Suprapubic skin (tissue), 4 donors: ENCODE measurements around the gene KIF21B. TPM values are rescaled to one million over a fixed set of nuclear protein-coding genes. Genes with fewer than 3 reads are reported as not detected.
"Not testable (repeated sequence)": the region's sequence is repeated elsewhere in the genome, so short reads cannot be mapped to it uniquely, and the experiment has no call there.

Experiments used
- DNase-seq, 2 donors: peaks; one replicate each; pipeline ENCODE4 v3.0.0-alpha.2; 2019; ENCODE audit warnings: low spot score in 2 of 2
- H3K27ac ChIP-seq: fragments of 200-600 bp; sonication (generic); one replicate; pipeline ENCODE4 v1.5.1; 2019
- H3K27me3 ChIP-seq: fragments of 200-600 bp; sonication (generic); one replicate; pipeline ENCODE4 v1.5.1; 2019
- H3K36me3 ChIP-seq: fragments of 200-600 bp; sonication (generic); one replicate; pipeline ENCODE4 v1.5.1; 2019
- H3K4me1 ChIP-seq: fragments of 200-600 bp; sonication (generic); one replicate; pipeline ENCODE4 v1.5.1; 2019
- H3K4me3 ChIP-seq: fragments of 200-600 bp; sonication (generic); one replicate; pipeline ENCODE4 v1.5.1; 2019; ENCODE audit warnings: mild to moderate bottlenecking
- H3K9me3 ChIP-seq: fragments of 200-600 bp; sonication (generic); one replicate; pipeline ENCODE4 v1.5.1; 2019
- EP300 ChIP-seq: sonication (generic); formaldehyde crosslinking; IDR thresholded peaks from one replicate; pipeline ENCODE4 v1.6.1; 2017; ENCODE audit warnings: antibody characterized with exemption
- POLR2A ChIP-seq, 2 donors: fragments of 450-650 bp; IDR thresholded peaks; one replicate each; pipeline ENCODE4 v1.6.1; 2017; ENCODE audit warnings: antibody characterized with exemption in 2 of 2, mild to moderate bottlenecking in 2 of 2, moderate library complexity in 2 of 2
- POLR2AphosphoS5 ChIP-seq, 3 donors: sonication (generic); formaldehyde crosslinking; IDR thresholded peaks; one replicate each; pipeline ENCODE4 v1.6.1; 2017; ENCODE audit warnings: antibody characterized with exemption in 3 of 3
- WGBS: methylation state at CpG from one replicate; pipeline ENCODE4 v1.1.5; 2018; 5-methylcytosine and 5-hydroxymethylcytosine counted together
- total RNA-seq, 4 donors: library from RNA; depleted of rRNA; stranded (reverse); fragments of >200 nt; gene quantifications; one replicate each; pipeline ENCODE4 v1.1.0, GENCODE V29; 2016
- TF ChIP-seq, protein P1 (sequence below), 2 donors: fragments of 200-600 bp in 1 of 2; fragments of 450-650 bp in 1 of 2; sonication (generic) in 1 of 2; IDR thresholded peaks; one replicate each; pipeline ENCODE4 v1.5.1; 2016 to 2019; ENCODE audit warnings: antibody characterized with exemption in 2 of 2, mild to moderate bottlenecking in 1 of 2, moderate library complexity in 1 of 2

KIF21B gene
- total RNA-seq, 4 donors from 2014 or later = 0.65 to 2.3 (median 1.1) TPM

- WGBS = 100% methylated on average over 8 of the region's 8 CpGs
- Histone ChIP-seq H3K4me3 (no peak overlapping the region), H3K4me1 (no peaks in the 10 kb centered on the region), H3K27ac (no peak overlapping the region), H3K36me3 (no peaks in the 10 kb centered on the region), H3K27me3 (no peaks in the 10 kb centered on the region), H3K9me3 (peaks cover 10% of the 10 kb centered on the region)
- no peak for DNase-seq
- TF ChIP-seq, protein P1, sequence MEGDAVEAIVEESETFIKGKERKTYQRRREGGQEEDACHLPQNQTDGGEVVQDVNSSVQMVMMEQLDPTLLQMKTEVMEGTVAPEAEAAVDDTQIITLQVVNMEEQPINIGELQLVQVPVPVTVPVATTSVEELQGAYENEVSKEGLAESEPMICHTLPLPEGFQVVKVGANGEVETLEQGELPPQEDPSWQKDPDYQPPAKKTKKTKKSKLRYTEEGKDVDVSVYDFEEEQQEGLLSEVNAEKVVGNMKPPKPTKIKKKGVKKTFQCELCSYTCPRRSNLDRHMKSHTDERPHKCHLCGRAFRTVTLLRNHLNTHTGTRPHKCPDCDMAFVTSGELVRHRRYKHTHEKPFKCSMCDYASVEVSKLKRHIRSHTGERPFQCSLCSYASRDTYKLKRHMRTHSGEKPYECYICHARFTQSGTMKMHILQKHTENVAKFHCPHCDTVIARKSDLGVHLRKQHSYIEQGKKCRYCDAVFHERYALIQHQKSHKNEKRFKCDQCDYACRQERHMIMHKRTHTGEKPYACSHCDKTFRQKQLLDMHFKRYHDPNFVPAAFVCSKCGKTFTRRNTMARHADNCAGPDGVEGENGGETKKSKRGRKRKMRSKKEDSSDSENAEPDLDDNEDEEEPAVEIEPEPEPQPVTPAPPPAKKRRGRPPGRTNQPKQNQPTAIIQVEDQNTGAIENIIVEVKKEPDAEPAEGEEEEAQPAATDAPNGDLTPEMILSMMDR (IDR thresholded peaks at IDR 0.05) = no peak
- no peak for TF ChIP-seq EP300
- no peak for TF ChIP-seq POLR2AphosphoS5 (IDR thresholded peaks at IDR 0.05)
- no peak for TF ChIP-seq POLR2A (IDR thresholded peaks at IDR 0.05)
Measured at GRCh38 chr1:200949626-200950025, 73.9 kb downstream of the KIF21B start.

DNA sequence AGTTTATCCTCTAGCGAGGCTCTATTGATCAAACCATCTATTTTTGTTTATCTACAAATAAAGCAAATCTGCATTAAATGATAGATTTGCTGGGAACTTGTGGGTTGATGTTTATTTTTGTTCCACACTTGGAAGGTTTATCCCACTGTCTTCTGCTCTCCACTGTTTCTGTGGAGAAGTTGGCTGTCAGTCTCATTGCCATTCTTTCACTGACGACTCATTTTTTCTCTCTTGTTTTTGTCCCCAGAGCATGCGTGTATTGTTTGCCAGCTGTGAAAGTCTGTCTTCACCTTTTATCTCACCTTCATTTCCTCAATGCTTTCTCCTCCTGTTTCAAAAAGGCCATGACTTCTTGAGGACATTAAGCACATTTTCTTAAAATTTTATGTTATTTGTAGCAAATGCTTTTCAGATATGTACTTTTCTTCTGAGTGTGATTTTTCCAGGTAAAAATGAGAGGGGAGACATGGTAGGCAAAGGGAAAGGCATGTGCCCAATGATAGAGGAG, 76.4 kb downstream of the KIF21B start:
- Histone ChIP-seq H3K36me3 (no peaks in the 10 kb centered on the region), H3K4me3 (no peak overlapping the region), H3K4me1 (no peaks in the 10 kb centered on the region), H3K9me3 (peaks cover 10% of the 10 kb centered on the region), H3K27me3 (no peaks in the 10 kb centered on the region), H3K27ac (no peak overlapping the region)
- 93% methylated on average over 3 of the region's 3 CpGs for WGBS
- TF ChIP-seq, protein P1 (IDR thresholded peaks at IDR 0.05) = no peak
- TF ChIP-seq POLR2AphosphoS5 (IDR thresholded peaks at IDR 0.05) (no peak), POLR2A (IDR thresholded peaks at IDR 0.05) (no peak), EP300 (no peak)
- DNase-seq = no peak

GRCh38 chr1:200945111-200945510, 78.4 kb downstream of the KIF21B start:
- no peaks in the 10 kb centered on the region for H3K27me3 ChIP-seq
- H3K36me3 ChIP-seq = no peaks in the 10 kb centered on the region
- no peak for DNase-seq
- 86% methylated on average over 3 of the region's 3 CpGs for WGBS
- no peak for TF ChIP-seq POLR2AphosphoS5 (IDR thresholded peaks at IDR 0.05)
- TF ChIP-seq, protein P1 (IDR thresholded peaks at IDR 0.05) = no peak
- TF ChIP-seq EP300 = no peak
- no peak for TF ChIP-seq POLR2A (IDR thresholded peaks at IDR 0.05)
- H3K4me3 ChIP-seq = no peak overlapping the region
- H3K27ac ChIP-seq = no peak overlapping the region
- no peaks in the 10 kb centered on the region for H3K4me1 ChIP-seq
- peaks cover 10% of the 10 kb centered on the region for H3K9me3 ChIP-seq

- TF ChIP-seq POLR2AphosphoS5 (IDR thresholded peaks at IDR 0.05) (no peak), POLR2A (IDR thresholded peaks at IDR 0.05) (no peak), EP300 (no peak)
- TF ChIP-seq, protein P1 (IDR thresholded peaks at IDR 0.05) = no peak
- no peak overlapping the region for H3K4me3 ChIP-seq
- H3K27me3 ChIP-seq = no peaks in the 10 kb centered on the region
- no peaks in the 10 kb centered on the region for H3K9me3 ChIP-seq
- WGBS = 69% methylated on average over 4 of the region's 4 CpGs
- H3K4me1 ChIP-seq = no peaks in the 10 kb centered on the region
- DNase-seq = no peak
- no peaks in the 10 kb centered on the region for H3K36me3 ChIP-seq
- no peak overlapping the region for H3K27ac ChIP-seq
Measured at GRCh38 chr1:200938955-200939354, 84.6 kb downstream of the KIF21B start.

DNA sequence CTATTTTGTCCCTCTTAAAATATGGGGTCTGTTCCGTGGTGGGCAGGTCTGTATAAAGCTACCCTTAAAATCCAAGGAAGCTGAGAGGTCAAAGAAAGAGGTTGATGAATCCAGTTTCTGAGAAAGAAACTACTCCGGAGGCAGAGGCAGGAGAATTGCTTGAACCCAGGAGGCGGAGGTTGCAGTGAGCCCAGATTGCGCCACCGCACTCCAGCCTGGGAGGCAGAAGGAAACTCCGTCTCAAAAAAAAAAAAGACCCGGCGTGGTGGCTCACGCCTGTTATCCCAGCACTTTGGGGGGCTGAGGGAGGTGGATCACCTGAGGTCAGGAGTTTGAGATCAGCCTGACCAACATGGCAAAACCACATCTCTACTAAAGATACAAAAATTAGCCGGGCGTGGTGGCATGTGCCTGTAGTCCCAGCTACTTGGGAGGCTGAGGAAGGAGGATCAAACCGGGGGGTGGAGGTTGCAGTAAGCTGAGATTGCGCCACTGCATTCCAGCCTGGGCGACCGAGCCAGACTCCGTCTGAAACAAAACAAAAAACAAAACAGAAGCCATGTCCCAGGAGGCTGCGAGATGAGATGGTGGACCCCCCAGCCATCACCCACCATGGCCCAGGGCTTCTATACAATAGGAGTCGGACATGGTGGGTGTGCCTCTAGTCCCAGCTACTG, 88.1 kb downstream of the KIF21B start:
- H3K36me3 ChIP-seq, H3K4me1 ChIP-seq, H3K4me3 ChIP-seq, H3K27me3 ChIP-seq, H3K9me3 ChIP-seq, DNase-seq, H3K27ac ChIP-seq: not testable (repeated sequence)
- 95% methylated on average over 18 of the region's 18 CpGs for WGBS
